Measurements from ENCODE around the gene KRR1.
"Not testable (repeated sequence)": the region's sequence is repeated elsewhere in the genome, so short reads cannot be mapped to it uniquely, and the experiment has no call there.

Gene KRR1

GRCh38 chr12:75526655-75527511 lies 15.5 kb upstream of the KRR1 start:
- DNase-seq: peak in 5 of 56 donors; percentile 0 to 9 (median 1)

DNA sequence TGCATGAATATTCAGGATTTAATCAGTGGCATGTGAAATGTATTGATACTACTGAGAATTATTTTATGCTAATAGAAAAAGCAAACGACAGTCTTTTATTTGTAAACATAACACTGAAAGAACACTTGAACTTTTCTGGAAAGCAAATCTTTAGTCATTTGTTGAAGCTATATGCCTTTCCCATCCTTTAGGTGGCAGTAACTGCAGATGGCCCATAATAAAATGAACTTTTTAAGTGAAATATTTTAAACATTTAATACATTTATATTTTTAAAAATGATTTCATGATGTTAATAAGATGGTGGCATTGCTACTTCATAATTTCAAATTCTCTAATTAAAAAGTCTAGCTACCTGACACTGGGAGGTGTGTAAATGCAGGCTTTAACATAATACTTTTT lies 13.9 kb upstream of the KRR1 start:
- DNase-seq: no peak

DNA sequence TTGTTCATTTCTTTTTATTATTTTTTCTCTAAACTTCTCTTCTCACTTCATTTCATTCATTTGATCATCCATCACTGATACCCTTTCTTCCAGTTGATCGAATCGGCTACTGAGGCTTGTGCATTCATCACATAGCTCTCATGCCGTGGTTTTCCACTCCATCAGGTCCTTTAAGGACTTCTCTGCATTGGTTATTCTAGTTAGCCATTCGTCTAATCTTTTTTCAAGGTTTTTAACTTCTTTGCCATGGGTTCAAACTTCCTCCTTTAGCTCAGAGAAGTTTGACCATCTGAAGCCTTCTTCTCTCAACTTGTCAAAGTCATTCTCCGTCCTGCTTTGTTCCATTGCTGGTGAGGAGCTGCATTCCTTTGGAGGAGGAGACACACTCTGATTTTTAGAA lies 10.7 kb upstream of the KRR1 start:
- DNase-seq: not testable (repeated sequence)

- DNase-seq: not testable (repeated sequence)
Observed at GRCh38 chr12:75521224-75521623, 9.8 kb upstream of the KRR1 start.

DNA sequence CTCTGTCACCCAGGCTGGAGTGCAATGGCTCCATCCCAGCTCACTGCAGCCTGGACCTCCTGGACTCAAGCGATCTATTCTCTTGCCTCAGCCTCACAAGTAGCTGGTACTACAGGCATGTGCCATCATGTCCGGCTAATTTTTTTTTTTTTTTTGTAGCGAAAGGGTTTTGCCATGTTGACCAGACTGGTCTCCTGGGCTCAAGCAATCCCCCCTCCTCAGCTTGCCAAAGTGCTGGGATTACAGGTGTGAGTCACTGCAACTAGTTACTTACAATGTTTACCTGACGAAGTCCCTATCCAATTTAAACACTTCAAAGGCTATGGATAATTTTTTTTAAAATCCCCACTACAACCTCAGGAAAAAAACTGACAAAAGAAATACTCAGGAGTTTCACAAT lies 1.8 kb downstream of the KRR1 start:
- DNase-seq: no peak

- no peak for DNase-seq
Observed at GRCh38 chr12:75508159-75508558, 3.2 kb downstream of the KRR1 start.

- DNase-seq: no peak
Observed at GRCh38 chr12:75507086-75507485, 4.3 kb downstream of the KRR1 start.

- no peak for DNase-seq
Observed at GRCh38 chr12:75505706-75506312, 5.6 kb downstream of the KRR1 start.

GRCh38 chr12:75503866-75504265 lies 7.5 kb downstream of the KRR1 start:
- DNase-seq: no peak

GRCh38 chr12:75503459-75503858 lies 8.0 kb downstream of the KRR1 start:
- DNase-seq: no peak

GRCh38 chr12:75491169-75491568 lies 20.2 kb downstream of the KRR1 start:
- DNase-seq: no peak

GRCh38 chr12:75489613-75490210 lies 21.7 kb downstream of the KRR1 start:
- peak in 4 of 56 donors; percentile 4 to 9 (median 6) for DNase-seq

DNA sequence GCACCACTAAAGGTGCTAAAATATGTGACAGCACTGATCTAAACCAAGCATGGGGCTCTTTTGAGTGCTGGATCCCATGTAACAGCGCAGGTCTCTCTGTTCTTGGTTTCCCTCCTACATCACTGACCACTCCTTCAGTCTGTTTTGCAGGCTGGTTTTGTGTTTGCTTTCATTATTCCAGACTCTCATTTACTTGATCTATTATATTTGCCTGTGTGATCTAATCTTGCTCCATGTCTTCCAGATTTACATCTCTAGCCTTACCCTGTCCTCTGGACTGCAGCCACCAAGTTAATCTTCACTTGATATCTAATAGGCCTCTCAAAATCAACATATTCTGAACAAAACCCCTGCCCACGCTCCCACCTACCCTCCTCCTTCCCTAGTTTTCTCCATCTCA lies 22.2 kb downstream of the KRR1 start:
- no peak for DNase-seq

- DNase-seq: peak in 2 of 56 donors; percentile 1 to 3
Observed at GRCh38 chr12:75488553-75488952, 22.9 kb downstream of the KRR1 start.

DNA sequence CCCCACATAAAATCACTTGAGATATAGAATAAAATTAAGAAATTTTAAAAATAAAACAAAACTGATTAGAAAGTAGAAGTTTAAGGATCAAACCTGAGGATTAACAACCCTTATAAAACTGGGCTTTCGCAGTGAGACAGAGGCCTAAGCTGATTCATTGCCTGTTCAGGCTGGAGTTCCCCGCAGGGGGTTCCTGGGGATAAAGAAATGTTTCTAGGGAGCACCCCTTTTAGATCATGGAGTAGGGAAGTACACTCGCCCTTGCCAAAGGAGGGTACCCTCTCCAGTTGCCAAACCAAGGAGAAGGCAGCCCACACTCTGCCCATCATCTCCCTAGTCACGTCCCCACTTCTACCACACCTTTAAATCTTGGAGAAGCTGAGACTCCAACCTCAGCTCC lies 24.1 kb downstream of the KRR1 start:
- DNase-seq: no peak

DNA sequence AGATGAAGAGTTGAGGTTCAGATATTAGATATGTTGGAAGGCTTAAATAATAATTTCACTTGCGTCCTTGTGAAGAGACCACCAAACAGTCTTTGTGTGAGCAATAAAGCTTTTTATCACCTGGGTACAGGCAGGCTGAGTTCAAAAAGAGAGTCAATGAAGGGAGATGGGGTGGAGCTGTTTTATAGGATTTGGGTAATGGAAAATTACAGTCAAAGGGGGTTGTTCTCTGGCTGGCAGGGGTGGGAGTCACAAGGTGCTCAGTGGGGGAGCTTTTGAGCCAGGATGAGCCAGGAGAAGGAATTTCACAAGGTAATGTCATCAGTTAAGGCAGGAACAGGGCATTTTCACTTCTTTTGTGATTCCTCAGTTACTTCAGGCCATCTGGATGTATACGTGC lies 27.0 kb downstream of the KRR1 start:
- not testable (repeated sequence) for DNase-seq

DNA sequence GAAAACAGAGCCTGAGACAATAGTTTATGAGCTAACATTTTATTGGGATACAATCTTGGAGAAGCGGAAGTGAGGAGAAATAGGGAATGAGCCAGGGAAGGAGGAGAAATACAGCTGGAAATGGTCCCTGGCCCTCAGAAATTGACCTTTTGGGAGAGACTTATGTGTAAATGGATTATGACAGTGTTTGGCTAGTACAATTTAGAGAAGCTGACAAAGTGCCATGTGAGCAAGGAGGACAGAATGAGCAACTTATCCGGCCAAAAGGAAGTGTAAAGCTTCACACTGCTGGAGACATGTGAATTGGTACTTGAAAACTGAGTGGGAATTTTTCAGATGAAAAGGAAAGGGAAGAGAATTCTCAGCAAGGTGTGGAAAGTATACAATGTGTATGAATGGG lies 28.0 kb downstream of the KRR1 start:
- no peak for DNase-seq

DNA sequence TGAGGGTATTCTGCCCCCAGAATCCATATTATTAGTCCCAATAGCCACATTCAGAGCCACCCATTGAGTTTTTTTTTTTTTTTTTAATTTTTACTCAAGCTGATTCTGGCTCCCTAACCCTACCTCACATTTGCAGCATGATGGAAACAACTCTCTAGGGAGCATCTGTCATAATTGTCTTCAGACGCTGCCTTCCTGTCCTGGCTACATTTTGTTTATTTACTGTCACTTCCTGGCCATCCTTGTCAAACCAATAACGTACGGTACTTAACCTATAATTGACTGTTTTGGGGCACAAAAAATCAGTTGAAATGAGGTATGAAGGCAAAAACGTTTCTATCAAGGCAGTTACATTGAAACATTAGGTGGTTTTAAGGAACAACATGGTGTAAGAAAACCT lies 28.8 kb downstream of the KRR1 start:
- no peak for DNase-seq

- DNase-seq: no peak
Observed at GRCh38 chr12:75481774-75482173, 29.6 kb downstream of the KRR1 start.

- no peak for DNase-seq
Observed at GRCh38 chr12:75481013-75481705, 30.2 kb downstream of the KRR1 start.

GRCh38 chr12:75480469-75480949 lies 30.9 kb downstream of the KRR1 start, which contains the start of gene GLIPR1:
Gene GLIPR1 (plus strand): TSS chr12:75480755. CDS start chr12:75480881, 126 bp downstream.
- peak in 44 of 56 donors; percentile 1 to 64 (median 20) for DNase-seq
